Measurements from ENCODE around the gene SRGAP2B. TPM values are rescaled to one million over a fixed set of nuclear protein-coding genes. Genes with fewer than 3 reads are reported as not detected.
"Not testable (repeated sequence)": the region's sequence is repeated elsewhere in the genome, so short reads cannot be mapped to it uniquely, and the experiment has no call there.

Gene SRGAP2B
- total RNA-seq, 2 donors from 2014 or later = 61.2 to 82.0 TPM

GRCh38 chr1:144933014-144933413, 162.1 kb downstream of the SRGAP2B start:
- H3K27me3 Mint-ChIP-seq (ENCODE audit: insufficient read depth); H3K36me3 Mint-ChIP-seq (ENCODE audit: low read depth); H3K4me1 Mint-ChIP-seq; H3K9me3 ChIP-seq (ENCODE audit: control insufficient read depth, low read length); H3K27me3 ChIP-seq (ENCODE audit: control insufficient read depth, insufficient read depth, low read length, poor library complexity, severe bottlenecking); DNase-seq; H3K27ac ChIP-seq (ENCODE audit: low read depth, low read length); H3K9me3 Mint-ChIP-seq; H3K4me3 ChIP-seq (ENCODE audit: low read length); H3K36me3 ChIP-seq (ENCODE audit: control insufficient read depth, insufficient read depth, low read length); H3K9ac ChIP-seq (ENCODE audit: extremely low read depth, low read length, poor library complexity, severe bottlenecking); H3K4me3 Mint-ChIP-seq; H3K27ac Mint-ChIP-seq; H3K4me1 ChIP-seq (ENCODE audit: control insufficient read depth, insufficient read depth, low read length): not testable (repeated sequence)
- WGBS, 2 experiments (ENCODE audit: insufficient coverage in 1 of 2, insufficient read length in 1 of 2) = 100% methylated on average over 3 of the region's 5 CpGs; no CpG with 5 or more reads in 1 of the 2 experiments

- not testable (repeated sequence) for H3K9me3 ChIP-seq (ENCODE audit: control insufficient read depth, low read length); H3K4me3 ChIP-seq (ENCODE audit: low read length); H3K27ac Mint-ChIP-seq; H3K9ac ChIP-seq (ENCODE audit: extremely low read depth, low read length, poor library complexity, severe bottlenecking); H3K27me3 Mint-ChIP-seq (ENCODE audit: insufficient read depth); H3K4me3 Mint-ChIP-seq; H3K27ac ChIP-seq (ENCODE audit: low read depth, low read length); H3K9me3 Mint-ChIP-seq; H3K4me1 ChIP-seq (ENCODE audit: control insufficient read depth, insufficient read depth, low read length); H3K27me3 ChIP-seq (ENCODE audit: control insufficient read depth, insufficient read depth, low read length, poor library complexity, severe bottlenecking); H3K36me3 ChIP-seq (ENCODE audit: control insufficient read depth, insufficient read depth, low read length); H3K36me3 Mint-ChIP-seq (ENCODE audit: low read depth); H3K4me1 Mint-ChIP-seq
- peak; percentile 15 for DNase-seq
- WGBS, 2 experiments (ENCODE audit: insufficient coverage in 1 of 2, insufficient read length in 1 of 2) = 86% methylated on average over 3 of the region's 5 CpGs; no CpG with 5 or more reads in 1 of the 2 experiments
Observed at GRCh38 chr1:144932153-144932552, 163.0 kb downstream of the SRGAP2B start.

GRCh38 chr1:144931553-144931952, 163.6 kb downstream of the SRGAP2B start:
- H3K27me3 ChIP-seq (ENCODE audit: control insufficient read depth, insufficient read depth, low read length, poor library complexity, severe bottlenecking); DNase-seq; H3K4me3 Mint-ChIP-seq; H3K9ac ChIP-seq (ENCODE audit: extremely low read depth, low read length, poor library complexity, severe bottlenecking); H3K9me3 Mint-ChIP-seq; H3K9me3 ChIP-seq (ENCODE audit: control insufficient read depth, low read length); H3K36me3 Mint-ChIP-seq (ENCODE audit: low read depth); H3K36me3 ChIP-seq (ENCODE audit: control insufficient read depth, insufficient read depth, low read length); H3K27ac Mint-ChIP-seq; H3K4me3 ChIP-seq (ENCODE audit: low read length); H3K4me1 Mint-ChIP-seq; H3K27ac ChIP-seq (ENCODE audit: low read depth, low read length); H3K27me3 Mint-ChIP-seq (ENCODE audit: insufficient read depth); H3K4me1 ChIP-seq (ENCODE audit: control insufficient read depth, insufficient read depth, low read length): not testable (repeated sequence)
- no CpG with 5 or more reads among the region's 1 CpG for WGBS, 2 experiments (ENCODE audit: insufficient coverage in 1 of 2, insufficient read length in 1 of 2)

GRCh38 chr1:144930085-144930777, 164.9 kb downstream of the SRGAP2B start:
- H3K27ac Mint-ChIP-seq; H3K27ac ChIP-seq (ENCODE audit: low read depth, low read length); H3K4me1 Mint-ChIP-seq; H3K4me1 ChIP-seq (ENCODE audit: control insufficient read depth, insufficient read depth, low read length); H3K27me3 Mint-ChIP-seq (ENCODE audit: insufficient read depth); H3K9ac ChIP-seq (ENCODE audit: extremely low read depth, low read length, poor library complexity, severe bottlenecking); DNase-seq; H3K9me3 ChIP-seq (ENCODE audit: control insufficient read depth, low read length); H3K4me3 ChIP-seq (ENCODE audit: low read length); H3K9me3 Mint-ChIP-seq; H3K36me3 ChIP-seq (ENCODE audit: control insufficient read depth, insufficient read depth, low read length); H3K27me3 ChIP-seq (ENCODE audit: control insufficient read depth, insufficient read depth, low read length, poor library complexity, severe bottlenecking); H3K36me3 Mint-ChIP-seq (ENCODE audit: low read depth); H3K4me3 Mint-ChIP-seq: not testable (repeated sequence)
- WGBS, 2 experiments (ENCODE audit: insufficient coverage in 1 of 2, insufficient read length in 1 of 2) = 91% methylated on average over 2 of the region's 6 CpGs; no CpG with 5 or more reads in 1 of the 2 experiments

GRCh38 chr1:144927292-144927691, 167.8 kb downstream of the SRGAP2B start:
- H3K9ac ChIP-seq (ENCODE audit: extremely low read depth, low read length, poor library complexity, severe bottlenecking); H3K36me3 Mint-ChIP-seq (ENCODE audit: low read depth); H3K9me3 Mint-ChIP-seq; H3K36me3 ChIP-seq (ENCODE audit: control insufficient read depth, insufficient read depth, low read length); H3K27ac Mint-ChIP-seq; H3K4me1 ChIP-seq (ENCODE audit: control insufficient read depth, insufficient read depth, low read length); H3K9me3 ChIP-seq (ENCODE audit: control insufficient read depth, low read length); H3K4me3 Mint-ChIP-seq; H3K27ac ChIP-seq (ENCODE audit: low read depth, low read length); DNase-seq; H3K27me3 ChIP-seq (ENCODE audit: control insufficient read depth, insufficient read depth, low read length, poor library complexity, severe bottlenecking); H3K27me3 Mint-ChIP-seq (ENCODE audit: insufficient read depth); H3K4me1 Mint-ChIP-seq; H3K4me3 ChIP-seq (ENCODE audit: low read length): not testable (repeated sequence)
- 100% methylated on average over 1 of the region's 1 CpG; no CpG with 5 or more reads in 1 of the 2 experiments for WGBS, 2 experiments (ENCODE audit: insufficient coverage in 1 of 2, insufficient read length in 1 of 2)

GRCh38 chr1:144923640-144924039, 171.5 kb downstream of the SRGAP2B start:
- H3K27me3 ChIP-seq (ENCODE audit: control insufficient read depth, insufficient read depth, low read length, poor library complexity, severe bottlenecking); H3K36me3 Mint-ChIP-seq (ENCODE audit: low read depth); H3K9me3 ChIP-seq (ENCODE audit: control insufficient read depth, low read length); H3K9me3 Mint-ChIP-seq; H3K4me3 ChIP-seq (ENCODE audit: low read length); H3K27ac Mint-ChIP-seq; H3K27me3 Mint-ChIP-seq (ENCODE audit: insufficient read depth); H3K4me3 Mint-ChIP-seq; H3K9ac ChIP-seq (ENCODE audit: extremely low read depth, low read length, poor library complexity, severe bottlenecking); H3K27ac ChIP-seq (ENCODE audit: low read depth, low read length); H3K4me1 Mint-ChIP-seq; H3K4me1 ChIP-seq (ENCODE audit: control insufficient read depth, insufficient read depth, low read length); DNase-seq; H3K36me3 ChIP-seq (ENCODE audit: control insufficient read depth, insufficient read depth, low read length): not testable (repeated sequence)
- no CpG with 5 or more reads among the region's 5 CpGs for WGBS, 2 experiments (ENCODE audit: insufficient coverage in 1 of 2, insufficient read length in 1 of 2)

- not testable (repeated sequence) for H3K4me1 ChIP-seq (ENCODE audit: control insufficient read depth, insufficient read depth, low read length); H3K36me3 Mint-ChIP-seq (ENCODE audit: low read depth); H3K9ac ChIP-seq (ENCODE audit: extremely low read depth, low read length, poor library complexity, severe bottlenecking); H3K27ac Mint-ChIP-seq; H3K4me3 ChIP-seq (ENCODE audit: low read length); H3K27me3 Mint-ChIP-seq (ENCODE audit: insufficient read depth); H3K27ac ChIP-seq (ENCODE audit: low read depth, low read length); H3K4me1 Mint-ChIP-seq; H3K9me3 Mint-ChIP-seq; H3K36me3 ChIP-seq (ENCODE audit: control insufficient read depth, insufficient read depth, low read length); H3K4me3 Mint-ChIP-seq; H3K9me3 ChIP-seq (ENCODE audit: control insufficient read depth, low read length); H3K27me3 ChIP-seq (ENCODE audit: control insufficient read depth, insufficient read depth, low read length, poor library complexity, severe bottlenecking)
- WGBS, 2 experiments (ENCODE audit: insufficient coverage in 1 of 2, insufficient read length in 1 of 2) = 91% methylated on average over 3 of the region's 4 CpGs; no CpG with 5 or more reads in 1 of the 2 experiments
- peak; percentile 3 for DNase-seq
Observed at GRCh38 chr1:144922785-144923184, 172.3 kb downstream of the SRGAP2B start.

All from endodermal cell (in vitro differentiated cells).